ENCODE measurements around the gene PAPSS2. TPM values are rescaled to one million over a fixed set of nuclear protein-coding genes. Genes with fewer than 3 reads are reported as not detected.

Gene PAPSS2
- total RNA-seq, 1 donor from 2014 or later, result 21.1 TPM

GRCh38 chr10:87684001-87684638 is 24.4 kb downstream of the PAPSS2 start:
- Mint-ChIP-seq H3K27ac (no peak overlapping the region), H3K36me3 (no peaks in the 10 kb centered on the region), H3K4me3 (no peak overlapping the region), H3K27me3 (no peaks in the 10 kb centered on the region), H3K4me1 (ENCODE audit: unreplicated experiment) (no peaks in the 10 kb centered on the region), H3K9me3 (no peaks in the 10 kb centered on the region)
- no peak for DNase-seq (ENCODE audit: extremely low spot score, unreplicated experiment)
- TF ChIP-seq, protein P1, sequence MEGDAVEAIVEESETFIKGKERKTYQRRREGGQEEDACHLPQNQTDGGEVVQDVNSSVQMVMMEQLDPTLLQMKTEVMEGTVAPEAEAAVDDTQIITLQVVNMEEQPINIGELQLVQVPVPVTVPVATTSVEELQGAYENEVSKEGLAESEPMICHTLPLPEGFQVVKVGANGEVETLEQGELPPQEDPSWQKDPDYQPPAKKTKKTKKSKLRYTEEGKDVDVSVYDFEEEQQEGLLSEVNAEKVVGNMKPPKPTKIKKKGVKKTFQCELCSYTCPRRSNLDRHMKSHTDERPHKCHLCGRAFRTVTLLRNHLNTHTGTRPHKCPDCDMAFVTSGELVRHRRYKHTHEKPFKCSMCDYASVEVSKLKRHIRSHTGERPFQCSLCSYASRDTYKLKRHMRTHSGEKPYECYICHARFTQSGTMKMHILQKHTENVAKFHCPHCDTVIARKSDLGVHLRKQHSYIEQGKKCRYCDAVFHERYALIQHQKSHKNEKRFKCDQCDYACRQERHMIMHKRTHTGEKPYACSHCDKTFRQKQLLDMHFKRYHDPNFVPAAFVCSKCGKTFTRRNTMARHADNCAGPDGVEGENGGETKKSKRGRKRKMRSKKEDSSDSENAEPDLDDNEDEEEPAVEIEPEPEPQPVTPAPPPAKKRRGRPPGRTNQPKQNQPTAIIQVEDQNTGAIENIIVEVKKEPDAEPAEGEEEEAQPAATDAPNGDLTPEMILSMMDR (conservative IDR thresholded peaks at IDR 0.05), result no peak

DNA sequence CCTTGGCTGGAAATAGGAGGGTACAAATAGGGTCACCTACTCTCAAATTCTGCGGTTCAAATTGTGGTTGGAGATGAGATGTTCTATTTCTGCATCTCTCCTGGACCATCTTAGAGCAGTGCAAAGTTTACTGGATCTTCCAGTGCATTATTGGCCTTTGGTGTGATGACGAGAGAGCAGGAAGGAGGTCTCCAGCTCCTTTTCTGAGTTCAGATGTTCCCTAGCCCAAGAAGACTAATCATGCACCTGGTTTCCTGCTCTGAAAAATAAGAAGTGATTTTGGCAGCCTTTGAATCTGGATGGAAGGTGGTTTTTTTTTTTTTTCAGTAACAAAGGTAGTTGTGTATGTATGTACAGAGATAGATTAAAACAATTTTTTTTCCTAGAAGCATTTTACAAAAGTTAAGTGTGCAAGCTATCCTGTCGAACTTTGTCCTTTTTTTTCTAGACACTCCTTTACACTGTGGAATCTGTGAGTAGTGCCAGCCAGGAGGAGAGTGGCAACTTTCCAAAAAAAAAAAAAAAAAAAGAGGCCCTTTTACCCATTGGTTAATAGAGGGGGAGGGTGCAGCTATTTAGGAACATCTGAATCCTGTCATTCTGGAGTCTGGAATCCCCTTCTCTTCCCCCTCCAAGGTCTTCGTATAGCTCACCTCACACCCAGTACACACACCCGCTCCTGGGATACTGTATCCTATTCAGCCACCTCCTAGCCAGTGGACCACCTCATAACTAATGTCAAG is 26.3 kb downstream of the PAPSS2 start:
- Mint-ChIP-seq H3K9me3 (no peaks in the 10 kb centered on the region), H3K27ac (no peak overlapping the region), H3K36me3 (no peaks in the 10 kb centered on the region), H3K27me3 (no peaks in the 10 kb centered on the region), H3K4me1 (ENCODE audit: unreplicated experiment) (no peaks in the 10 kb centered on the region), H3K4me3 (no peak overlapping the region)
- TF ChIP-seq, protein P1 (conservative IDR thresholded peaks at IDR 0.05), result no peak
- no peak for DNase-seq (ENCODE audit: extremely low spot score, unreplicated experiment)

- DNase-seq (ENCODE audit: extremely low spot score, unreplicated experiment), result no peak
- H3K4me1 Mint-ChIP-seq (ENCODE audit: unreplicated experiment), result no peaks in the 10 kb centered on the region
- no peaks in the 10 kb centered on the region for H3K36me3 Mint-ChIP-seq
- no peak overlapping the region for H3K27ac Mint-ChIP-seq
- H3K9me3 Mint-ChIP-seq, result no peaks in the 10 kb centered on the region
- H3K4me3 Mint-ChIP-seq, result no peak overlapping the region
- TF ChIP-seq, protein P1 (conservative IDR thresholded peaks at IDR 0.05), result no peak
- H3K27me3 Mint-ChIP-seq, result no peaks in the 10 kb centered on the region
These were observed 31.9 kb downstream of the PAPSS2 start for GRCh38 chr10:87691506-87692070.

- H3K4me1 Mint-ChIP-seq (ENCODE audit: unreplicated experiment), result no peaks in the 10 kb centered on the region
- H3K9me3 Mint-ChIP-seq, result no peaks in the 10 kb centered on the region
- TF ChIP-seq, protein P1 (conservative IDR thresholded peaks at IDR 0.05), result no peak
- H3K27me3 Mint-ChIP-seq, result peaks cover 6% of the 10 kb centered on the region
- H3K27ac Mint-ChIP-seq, result no peak overlapping the region
- DNase-seq (ENCODE audit: extremely low spot score, unreplicated experiment), result no peak
- no peak overlapping the region for H3K4me3 Mint-ChIP-seq
- no peaks in the 10 kb centered on the region for H3K36me3 Mint-ChIP-seq
These were observed 33.3 kb downstream of the PAPSS2 start for GRCh38 chr10:87692956-87693484.

DNA sequence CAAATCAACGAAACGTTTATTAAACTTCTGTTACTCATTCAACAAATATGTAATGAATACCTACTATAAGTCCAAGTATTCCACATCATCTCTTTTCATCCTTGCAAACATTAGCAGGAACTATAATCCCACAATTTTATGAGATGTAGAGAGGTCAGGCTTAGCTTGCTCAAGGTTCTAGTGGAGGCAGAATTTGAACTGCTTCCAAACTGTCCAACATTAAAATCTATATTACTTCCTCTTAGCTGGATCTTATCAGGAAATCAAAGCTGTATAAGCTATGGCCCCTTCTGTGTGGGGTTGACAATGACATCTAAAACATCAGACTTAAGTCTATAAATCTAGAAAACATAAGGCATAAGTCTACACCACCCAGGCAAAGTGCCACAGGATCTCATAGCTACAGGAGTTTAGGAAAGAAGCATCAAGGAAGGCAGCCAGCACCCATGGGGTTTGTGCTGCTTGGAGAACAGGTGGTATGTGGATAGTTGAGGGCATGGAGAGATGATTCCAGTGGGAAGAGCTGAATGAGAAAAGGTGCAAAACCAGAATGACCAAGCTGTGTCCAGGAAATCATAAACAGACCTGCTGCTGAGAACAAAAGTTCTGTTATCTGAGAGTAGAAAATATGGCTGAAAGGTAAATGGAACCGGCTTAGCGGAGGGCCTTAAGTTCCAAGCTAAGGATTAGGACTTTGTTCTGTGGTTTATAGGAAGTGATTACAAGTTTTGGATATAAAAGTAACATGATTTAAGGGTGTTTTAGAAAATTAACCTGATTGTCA is 34.5 kb downstream of the PAPSS2 start:
- Mint-ChIP-seq H3K4me3 (no peak overlapping the region), H3K36me3 (no peaks in the 10 kb centered on the region), H3K27ac (no peak overlapping the region), H3K9me3 (no peaks in the 10 kb centered on the region), H3K4me1 (ENCODE audit: unreplicated experiment) (no peaks in the 10 kb centered on the region), H3K27me3 (peaks cover 6% of the 10 kb centered on the region)
- DNase-seq (ENCODE audit: extremely low spot score, unreplicated experiment), result no peak
- TF ChIP-seq, protein P1 (conservative IDR thresholded peaks at IDR 0.05), result no peak
